Karpas-422 (cell line): ENCODE measurements around the gene ADPRHL1. TPM values are rescaled to one million over a fixed set of nuclear protein-coding genes. Genes with fewer than 3 reads are reported as not detected.
"Not testable (repeated sequence)": the region's sequence is repeated elsewhere in the genome, so short reads cannot be mapped to it uniquely, and the experiment has no call there.

Source experiments
- DNase-seq: peaks from one replicate; pipeline ENCODE4 v3.0.0-alpha.2; 2015
- H2AFZ ChIP-seq: fragments of 200-600 bp; sonication (generic); 2 replicates; pipeline ENCODE4 v1.6.1; 2014; ENCODE audit warnings: antibody characterized with exemption, low read length, mixed read lengths
- H3K27ac ChIP-seq: fragments of 200-600 bp; sonication (generic); 2 replicates; pipeline ENCODE4 v1.5.1; 2014; ENCODE audit warnings: mild to moderate bottlenecking, low read length, moderate library complexity
- H3K27me3 ChIP-seq: fragments of 200-600 bp; sonication (generic); 2 replicates; pipeline ENCODE4 v1.6.1; 2014; ENCODE audit warnings: low read length, mixed read lengths
- H3K36me3 ChIP-seq: fragments of 200-600 bp; sonication (generic); 2 replicates; pipeline ENCODE4 v1.6.1; 2014; ENCODE audit warnings: low read length, mixed read lengths; ENCODE audit not compliant: insufficient read depth
- H3K4me1 ChIP-seq: fragments of 200-600 bp; sonication (generic); 2 replicates; pipeline ENCODE4 v1.6.1; 2014; ENCODE audit warnings: mild to moderate bottlenecking, low read length, mixed read lengths
- H3K4me2 ChIP-seq: fragments of 200-600 bp; sonication (generic); 2 replicates; pipeline ENCODE4 v1.6.1; 2014; ENCODE audit warnings: low read length, low read depth, mild to moderate bottlenecking; ENCODE audit not compliant: poor library complexity, severe bottlenecking
- H3K4me3 ChIP-seq: fragments of 200-600 bp; sonication (generic); 2 replicates; pipeline ENCODE4 v1.5.1; 2014; ENCODE audit warnings: mild to moderate bottlenecking, antibody characterized with exemption, low read length, mixed read lengths
- H3K79me2 ChIP-seq: fragments of 200-600 bp; sonication (generic); 2 replicates; pipeline ENCODE4 v1.6.1; 2014; ENCODE audit warnings: mild to moderate bottlenecking, low read length, mixed read lengths
- H3K9ac ChIP-seq: fragments of 200-600 bp; sonication (generic); 2 replicates; pipeline ENCODE4 v1.6.0; 2014; ENCODE audit warnings: low read length
- H3K9me2 ChIP-seq: fragments of 200-600 bp; sonication (generic), shearing (Covaris generic); replicated peaks from 2 replicates; pipeline ENCODE4 v1.6.0; 2014; ENCODE audit warnings: mild to moderate bottlenecking, low read length, moderate library complexity; ENCODE audit not compliant: insufficient read depth
- H3K9me3 ChIP-seq: fragments of 300-700, 200-600 bp; sonication (generic); 2 replicates; pipeline ENCODE4 v1.6.1; 2014; ENCODE audit warnings: low read length, mixed read lengths
- H4K20me1 ChIP-seq: fragments of 200-600 bp; sonication (generic); 2 replicates; pipeline ENCODE4 v1.6.1; 2014; ENCODE audit warnings: mild to moderate bottlenecking, antibody characterized with exemption, low read length, low read depth; ENCODE audit not compliant: insufficient read depth
- total RNA-seq: library from RNA; depleted of rRNA; stranded (reverse); fragments of >200 nt; shearing (Covaris generic); gene quantifications from 2 replicates; pipeline ENCODE4 v1.2.3, GENCODE V29; 2014; ENCODE audit warnings: low replicate concordance

ADPRHL1 gene
- total RNA-seq, 1 experiment from 2014 or later = 10.2 TPM

- Histone ChIP-seq H3K36me3 (peaks cover 38% of the 10 kb centered on the region), H3K9me3 (peaks cover 5% of the 10 kb centered on the region; the same call in 1 of the 2 replicates)
Measured at GRCh38 chr13:113442985-113443362, 10.3 kb downstream of the ADPRHL1 start.

GRCh38 chr13:113442354-113442984, 10.8 kb downstream of the ADPRHL1 start:
- Histone ChIP-seq H3K4me3 (no peak overlapping the region), H3K9me2 (no peaks in the 10 kb centered on the region), H3K4me1 (peaks cover 31% of the 10 kb centered on the region), H3K79me2 (peaks cover 1% of the 10 kb centered on the region), H3K36me3 (peaks cover 35% of the 10 kb centered on the region), H2AFZ (no peak overlapping the region), H4K20me1 (no peaks in the 10 kb centered on the region; the same call in 1 of the 2 replicates), H3K9me3 (peaks cover 4% of the 10 kb centered on the region; the same call in 1 of the 2 replicates), H3K27me3 (no peaks in the 10 kb centered on the region), H3K9ac (no peak overlapping the region), H3K4me2 (no peak overlapping the region), H3K27ac (no peak overlapping the region)
- no peak for DNase-seq

More at GRCh38 chr13:113442985-113443362, 10.3 kb downstream of the ADPRHL1 start:
- Histone ChIP-seq H3K4me3 (no peak overlapping the region), H3K9ac (no peak overlapping the region), H3K27ac (no peak overlapping the region), H3K9me2 (no peaks in the 10 kb centered on the region), H2AFZ (no peak overlapping the region), H3K27me3 (no peaks in the 10 kb centered on the region), H3K79me2 (peaks cover 4% of the 10 kb centered on the region), H3K4me2 (no peak overlapping the region), H4K20me1 (no peaks in the 10 kb centered on the region; the same call in 1 of the 2 replicates), H3K4me1 (peaks cover 36% of the 10 kb centered on the region)
- DNase-seq = no peak

- H3K9me3 ChIP-seq = no peaks in the 10 kb centered on the region
- H3K4me2 ChIP-seq = no peak overlapping the region
- peaks cover 23% of the 10 kb centered on the region for H3K4me1 ChIP-seq
- H3K4me3 ChIP-seq = no peak overlapping the region
- H3K36me3 ChIP-seq = peaks cover 30% of the 10 kb centered on the region
- H4K20me1 ChIP-seq = no peaks in the 10 kb centered on the region
- H3K9me2 ChIP-seq = no peaks in the 10 kb centered on the region
- no peaks in the 10 kb centered on the region for H3K27me3 ChIP-seq
- no peaks in the 10 kb centered on the region for H3K79me2 ChIP-seq
- H2AFZ ChIP-seq = no peak overlapping the region
- no peak overlapping the region for H3K9ac ChIP-seq
- DNase-seq = no peak
- no peak overlapping the region for H3K27ac ChIP-seq
Measured at GRCh38 chr13:113441661-113442060, 11.6 kb downstream of the ADPRHL1 start.

- Histone ChIP-seq H4K20me1 (no peaks in the 10 kb centered on the region), H3K9me2 (no peaks in the 10 kb centered on the region), H3K27me3 (no peaks in the 10 kb centered on the region), H3K4me1 (peaks cover 2% of the 10 kb centered on the region), H3K27ac (no peak overlapping the region), H3K9me3 (no peaks in the 10 kb centered on the region), H3K9ac (no peak overlapping the region), H3K79me2 (no peaks in the 10 kb centered on the region), H3K4me2 (no peak overlapping the region), H2AFZ (no peak overlapping the region), H3K4me3 (no peak overlapping the region), H3K36me3 (peaks cover 17% of the 10 kb centered on the region)
- DNase-seq = no peak
Measured at GRCh38 chr13:113437408-113438010, 15.8 kb downstream of the ADPRHL1 start.

GRCh38 chr13:113436866-113437265, 16.4 kb downstream of the ADPRHL1 start:
- not testable (repeated sequence) for H3K4me1 ChIP-seq, H3K9me3 ChIP-seq, H3K27ac ChIP-seq, H3K9me2 ChIP-seq, H3K4me2 ChIP-seq, H3K27me3 ChIP-seq, H2AFZ ChIP-seq, H4K20me1 ChIP-seq, H3K79me2 ChIP-seq, H3K9ac ChIP-seq, H3K4me3 ChIP-seq, DNase-seq
- H3K36me3 ChIP-seq = peaks cover 11% of the 10 kb centered on the region

GRCh38 chr13:113435907-113436306, 17.4 kb downstream of the ADPRHL1 start:
- not testable (repeated sequence) for H3K9ac ChIP-seq, H3K4me2 ChIP-seq, H3K36me3 ChIP-seq, H4K20me1 ChIP-seq, DNase-seq, H3K79me2 ChIP-seq, H3K4me3 ChIP-seq, H3K9me3 ChIP-seq, H3K4me1 ChIP-seq, H3K9me2 ChIP-seq, H3K27ac ChIP-seq, H2AFZ ChIP-seq, H3K27me3 ChIP-seq

- Histone ChIP-seq H4K20me1 (no peaks in the 10 kb centered on the region), H3K36me3 (peaks cover 4% of the 10 kb centered on the region; the same call in 1 of the 2 replicates), H3K4me1 (peaks cover 10% of the 10 kb centered on the region), H3K4me2 (no peak overlapping the region), H2AFZ (no peak overlapping the region), H3K4me3 (no peak overlapping the region), H3K9ac (no peak overlapping the region), H3K9me3 (no peaks in the 10 kb centered on the region), H3K27ac (no peak overlapping the region), H3K79me2 (no peaks in the 10 kb centered on the region), H3K27me3 (no peaks in the 10 kb centered on the region), H3K9me2 (no peaks in the 10 kb centered on the region)
- no peak for DNase-seq
Measured at GRCh38 chr13:113433391-113433916, 19.8 kb downstream of the ADPRHL1 start.

- H3K9ac ChIP-seq = no peak overlapping the region
- no peaks in the 10 kb centered on the region for H3K27me3 ChIP-seq
- H3K9me3 ChIP-seq = no peaks in the 10 kb centered on the region
- no peak for DNase-seq
- H3K4me1 ChIP-seq = peaks cover 10% of the 10 kb centered on the region
- no peaks in the 10 kb centered on the region for H4K20me1 ChIP-seq
- H3K79me2 ChIP-seq = no peaks in the 10 kb centered on the region
- H3K4me3 ChIP-seq = no peak overlapping the region
- peaks cover 4% of the 10 kb centered on the region; the same call in 1 of the 2 replicates for H3K36me3 ChIP-seq
- peak overlapping the region; percentile 15 for H3K4me2 ChIP-seq
- no peaks in the 10 kb centered on the region for H3K9me2 ChIP-seq
- H3K27ac ChIP-seq = no peak overlapping the region
- no peak overlapping the region for H2AFZ ChIP-seq
Measured at GRCh38 chr13:113432506-113433270, 20.6 kb downstream of the ADPRHL1 start.
